Measurements from ENCODE around the gene TMEM45B. TPM values are rescaled to one million over a fixed set of nuclear protein-coding genes. Genes with fewer than 3 reads are reported as not detected.

TMEM45B gene
- total and polyA plus RNA-seq, 2 of the 13 experiments (the other 11 are each of a cell fraction or from before 2014, with no cell fraction given) = 29.1 to 181 TPM

GRCh38 chr11:129894278-129895125, 78.9 kb downstream of the TMEM45B start (continued):
- TF ChIP-seq ZFAT (CRISPR knock-in tag; conservative IDR thresholded peaks at IDR 0.05) (no peak), ZNF280D (CRISPR knock-in tag; IDR thresholded peaks at IDR 0.05) (0 out of 2 replicates have a peak, but pooled peaks have one; percentile 17), MATR3 (CRISPR knock-in tag; IDR thresholded peaks at IDR 0.05) (no peak), ZNF772 (CRISPR knock-in tag; IDR thresholded peaks at IDR 0.05) (no peak), TFAP4 (IDR thresholded peaks at IDR 0.05; ENCODE audit: borderline replicate concordance, low read depth) (no peak), MXI1 (IDR thresholded peaks at IDR 0.05; ENCODE audit: borderline replicate concordance, low read depth, low read length) (no peak), ZNF431 (CRISPR knock-in tag; IDR thresholded peaks at IDR 0.05; ENCODE audit: borderline replicate concordance, low read depth) (no peak)
